Osteoblast (primary cell): ENCODE measurements around the gene PLPP1. TPM values are rescaled to one million over a fixed set of nuclear protein-coding genes. Genes with fewer than 3 reads are reported as not detected.

Source experiments
- DNase-seq: peaks from one replicate; pipeline ENCODE4 v3.0.0; 2011; ENCODE audit warnings: low spot score, mixed read lengths; ENCODE audit not compliant: insufficient read length; ENCODE audit errors: missing footprints
- H2AFZ ChIP-seq: 2 replicates; pipeline ENCODE4 v1.6.0; 2011; ENCODE audit warnings: mild to moderate bottlenecking, low read length
- H3K27ac ChIP-seq: 2 replicates; pipeline ENCODE4 v1.5.1; 2011; ENCODE audit warnings: mild to moderate bottlenecking, low read depth, low read length, moderate library complexity
- H3K27me3 ChIP-seq: 2 replicates; pipeline ENCODE4 v1.6.0; 2012; ENCODE audit warnings: mild to moderate bottlenecking, control low read depth, inconsistent platforms, low read length, moderate library complexity; ENCODE audit not compliant: insufficient read depth
- H3K36me3 ChIP-seq: 2 replicates; pipeline ENCODE4 v1.5.1; 2011; ENCODE audit warnings: mild to moderate bottlenecking, low read length, control low read depth, moderate library complexity; ENCODE audit not compliant: insufficient read depth
- H3K4me1 ChIP-seq: 2 replicates; pipeline ENCODE4 v1.5.1; 2011; ENCODE audit warnings: mild to moderate bottlenecking, low read length, control low read depth, moderate library complexity; ENCODE audit not compliant: insufficient read depth
- H3K4me2 ChIP-seq: 2 replicates; pipeline ENCODE4 v1.6.0; 2011; ENCODE audit warnings: mild to moderate bottlenecking, low read length; ENCODE audit not compliant: insufficient read depth
- H3K4me3 ChIP-seq: fragments of 200-600 bp; sonication (generic); 3 replicates; pipeline ENCODE4 v1.5.1; 2012; ENCODE audit warnings: mild to moderate bottlenecking, low read length, inconsistent platforms; ENCODE audit not compliant: insufficient read depth
- H3K79me2 ChIP-seq: 2 replicates; pipeline ENCODE4 v1.6.0; 2012; ENCODE audit warnings: mild to moderate bottlenecking, low read length, control low read depth, inconsistent platforms; ENCODE audit not compliant: insufficient read depth
- H3K9me3 ChIP-seq: 2 replicates; pipeline ENCODE4 v1.5.1; 2011; ENCODE audit warnings: low read depth, low read length, control low read depth
- H4K20me1 ChIP-seq: 2 replicates; pipeline ENCODE4 v1.6.0; 2012; ENCODE audit warnings: mild to moderate bottlenecking, low read length, control low read depth; ENCODE audit not compliant: insufficient read depth
- total RNA-seq: library from RNA; depleted of rRNA; stranded (reverse); fragments of >200 nt; gene quantifications from 2 replicates; pipeline ENCODE4 v1.2.3, GENCODE V29; 2012
- TF ChIP-seq, protein P1 (sequence below): IDR thresholded peaks from 2 replicates; pipeline ENCODE4 v1.5.1; 2011; ENCODE audit warnings: mild to moderate bottlenecking, low read depth, low read length, moderate library complexity; ENCODE audit errors: extremely low read depth

Gene PLPP1
- total RNA-seq, 1 donor: 69.8 TPM

DNA sequence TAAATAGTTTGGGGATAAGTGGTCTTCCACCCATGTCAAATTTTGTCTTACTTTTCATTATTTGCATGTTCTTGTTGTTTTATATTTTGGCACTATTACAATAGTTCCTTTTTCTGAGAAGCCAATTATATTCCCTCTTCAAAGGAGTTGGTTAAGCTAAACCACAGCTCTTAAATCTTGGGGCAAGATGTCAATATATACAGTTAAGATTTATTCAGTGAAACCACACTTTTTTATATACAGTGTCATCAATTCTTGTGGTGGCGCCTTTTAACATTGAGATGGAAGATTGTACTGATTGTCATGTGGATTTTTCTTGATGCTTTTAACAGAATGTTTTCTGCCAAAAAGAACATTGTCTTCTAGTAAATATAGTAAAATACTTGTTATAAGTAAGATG is 122.9 kb downstream of the PLPP1 start:
- TF ChIP-seq, protein P1, sequence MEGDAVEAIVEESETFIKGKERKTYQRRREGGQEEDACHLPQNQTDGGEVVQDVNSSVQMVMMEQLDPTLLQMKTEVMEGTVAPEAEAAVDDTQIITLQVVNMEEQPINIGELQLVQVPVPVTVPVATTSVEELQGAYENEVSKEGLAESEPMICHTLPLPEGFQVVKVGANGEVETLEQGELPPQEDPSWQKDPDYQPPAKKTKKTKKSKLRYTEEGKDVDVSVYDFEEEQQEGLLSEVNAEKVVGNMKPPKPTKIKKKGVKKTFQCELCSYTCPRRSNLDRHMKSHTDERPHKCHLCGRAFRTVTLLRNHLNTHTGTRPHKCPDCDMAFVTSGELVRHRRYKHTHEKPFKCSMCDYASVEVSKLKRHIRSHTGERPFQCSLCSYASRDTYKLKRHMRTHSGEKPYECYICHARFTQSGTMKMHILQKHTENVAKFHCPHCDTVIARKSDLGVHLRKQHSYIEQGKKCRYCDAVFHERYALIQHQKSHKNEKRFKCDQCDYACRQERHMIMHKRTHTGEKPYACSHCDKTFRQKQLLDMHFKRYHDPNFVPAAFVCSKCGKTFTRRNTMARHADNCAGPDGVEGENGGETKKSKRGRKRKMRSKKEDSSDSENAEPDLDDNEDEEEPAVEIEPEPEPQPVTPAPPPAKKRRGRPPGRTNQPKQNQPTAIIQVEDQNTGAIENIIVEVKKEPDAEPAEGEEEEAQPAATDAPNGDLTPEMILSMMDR: no peak
- Histone ChIP-seq H3K36me3 (peaks cover 7% of the 10 kb centered on the region), H3K9me3 (no peaks in the 10 kb centered on the region)

DNA sequence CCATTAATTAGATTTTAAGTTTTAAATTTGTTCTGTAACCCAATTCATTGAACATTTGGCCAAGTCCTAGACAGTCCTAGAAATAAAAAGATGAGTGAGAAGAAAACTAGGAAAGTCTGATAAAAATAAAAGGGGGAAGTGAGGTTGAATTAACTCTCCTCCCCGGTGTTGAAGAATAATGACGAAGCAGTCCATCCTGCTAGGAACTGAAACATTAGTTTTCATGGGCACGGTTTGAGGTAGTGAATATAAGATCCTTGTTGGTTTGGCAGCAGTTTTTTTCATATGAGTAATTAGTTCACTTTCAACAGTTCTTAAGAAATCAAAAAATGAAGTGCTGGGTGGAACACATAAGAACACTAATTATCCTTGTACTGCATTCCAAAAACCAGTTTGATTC is 123.9 kb downstream of the PLPP1 start:
- peaks cover 10% of the 10 kb centered on the region for H3K36me3 ChIP-seq

More for the DNA sequence above, 122.9 kb downstream of the PLPP1 start:
- DNase-seq: no peak
- no peak overlapping the region for H3K27ac ChIP-seq
- H3K4me2 ChIP-seq: no peak overlapping the region
- H3K27me3 ChIP-seq: no peaks in the 10 kb centered on the region
- no peak overlapping the region for H2AFZ ChIP-seq
- H3K79me2 ChIP-seq: no peaks in the 10 kb centered on the region
- no peak overlapping the region for H3K4me3 ChIP-seq
- no peaks in the 10 kb centered on the region for H4K20me1 ChIP-seq
- peaks cover 17% of the 10 kb centered on the region for H3K4me1 ChIP-seq

DNA sequence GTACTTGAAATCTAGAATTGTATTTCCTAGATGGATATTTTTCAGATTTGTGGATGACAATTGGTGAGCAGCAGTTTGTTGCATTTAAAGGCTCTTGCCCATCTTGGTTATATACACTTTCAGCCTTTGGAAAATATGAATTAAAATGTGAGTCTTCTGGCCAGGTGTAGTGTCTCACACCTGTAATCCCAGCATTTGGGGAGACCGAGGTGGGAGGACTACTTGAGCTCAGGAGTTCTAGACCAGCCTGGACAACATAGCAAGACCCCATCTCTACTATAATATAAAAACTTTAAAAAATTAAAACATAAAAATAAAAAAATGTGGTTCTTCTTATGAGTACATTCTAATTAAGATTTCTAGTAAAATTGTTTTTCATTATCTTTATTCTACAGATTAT is 125.0 kb downstream of the PLPP1 start:
- H4K20me1 ChIP-seq: no peaks in the 10 kb centered on the region
- no peaks in the 10 kb centered on the region for H3K27me3 ChIP-seq
- H3K4me2 ChIP-seq: no peak overlapping the region
- H3K36me3 ChIP-seq: peaks cover 18% of the 10 kb centered on the region
- no peaks in the 10 kb centered on the region for H3K9me3 ChIP-seq
- no peak overlapping the region for H3K27ac ChIP-seq
- TF ChIP-seq, protein P1: no peak
- H3K4me3 ChIP-seq: no peak overlapping the region
- no peak overlapping the region for H2AFZ ChIP-seq
- no peaks in the 10 kb centered on the region for H3K79me2 ChIP-seq
- no peak for DNase-seq
- H3K4me1 ChIP-seq: peaks cover 1% of the 10 kb centered on the region

More for the DNA sequence above, 123.9 kb downstream of the PLPP1 start:
- no peaks in the 10 kb centered on the region for H3K27me3 ChIP-seq
- TF ChIP-seq, protein P1: no peak
- H3K4me2 ChIP-seq: no peak overlapping the region
- H3K9me3 ChIP-seq: no peaks in the 10 kb centered on the region
- H4K20me1 ChIP-seq: no peaks in the 10 kb centered on the region
- H3K27ac ChIP-seq: no peak overlapping the region
- no peak for DNase-seq
- H3K79me2 ChIP-seq: no peaks in the 10 kb centered on the region
- peaks cover 10% of the 10 kb centered on the region for H3K4me1 ChIP-seq
- no peak overlapping the region for H3K4me3 ChIP-seq
- no peak overlapping the region for H2AFZ ChIP-seq

DNA sequence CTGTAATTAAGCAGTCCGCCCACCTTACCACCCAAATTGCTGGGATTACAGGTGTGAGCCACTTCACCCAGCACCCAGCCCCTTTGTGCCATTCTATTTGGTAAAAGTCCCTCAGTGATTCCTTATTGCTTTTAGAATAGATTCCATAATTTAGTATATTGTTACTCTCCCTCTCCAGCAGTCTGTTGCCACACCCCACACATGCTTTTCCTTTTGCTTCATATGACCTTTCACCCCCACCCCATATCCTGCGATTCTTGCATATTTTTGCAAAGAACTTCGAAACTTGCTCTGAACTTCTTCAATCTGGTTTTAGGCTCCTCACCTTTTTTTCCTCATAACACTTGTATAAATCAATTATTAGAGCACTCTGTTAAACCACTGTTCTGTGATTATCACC is 126.8 kb downstream of the PLPP1 start:
- Histone ChIP-seq H4K20me1 (no peaks in the 10 kb centered on the region), H2AFZ (no peak overlapping the region), H3K4me3 (no peak overlapping the region), H3K9me3 (no peaks in the 10 kb centered on the region), H3K36me3 (peaks cover 26% of the 10 kb centered on the region), H3K4me1 (no peaks in the 10 kb centered on the region), H3K27ac (no peak overlapping the region), H3K4me2 (no peak overlapping the region), H3K79me2 (no peaks in the 10 kb centered on the region), H3K27me3 (no peaks in the 10 kb centered on the region)
- TF ChIP-seq, protein P1: no peak
- no peak for DNase-seq
